ENCODE measurements around the gene NR6A1. TPM values are rescaled to one million over a fixed set of nuclear protein-coding genes. Genes with fewer than 3 reads are reported as not detected.
A peak's percentile ranks its signal among the peaks of the same experiment; 100 is the strongest.
"Not testable (repeated sequence)": the region's sequence is repeated elsewhere in the genome, so short reads cannot be mapped to it uniquely, and the experiment has no call there.

NR6A1 gene
- total RNA-seq, 1 donor from 2014 or later: 0.92 TPM

GRCh38 chr9:124776954-124777648 lies 6.0 kb upstream of the NR6A1 start, which contains the start of gene OLFML2A:
Gene OLFML2A (plus strand): TSS chr9:124777133. CDS start chr9:124777271, 138 bp downstream.
- TF ChIP-seq, protein P1, sequence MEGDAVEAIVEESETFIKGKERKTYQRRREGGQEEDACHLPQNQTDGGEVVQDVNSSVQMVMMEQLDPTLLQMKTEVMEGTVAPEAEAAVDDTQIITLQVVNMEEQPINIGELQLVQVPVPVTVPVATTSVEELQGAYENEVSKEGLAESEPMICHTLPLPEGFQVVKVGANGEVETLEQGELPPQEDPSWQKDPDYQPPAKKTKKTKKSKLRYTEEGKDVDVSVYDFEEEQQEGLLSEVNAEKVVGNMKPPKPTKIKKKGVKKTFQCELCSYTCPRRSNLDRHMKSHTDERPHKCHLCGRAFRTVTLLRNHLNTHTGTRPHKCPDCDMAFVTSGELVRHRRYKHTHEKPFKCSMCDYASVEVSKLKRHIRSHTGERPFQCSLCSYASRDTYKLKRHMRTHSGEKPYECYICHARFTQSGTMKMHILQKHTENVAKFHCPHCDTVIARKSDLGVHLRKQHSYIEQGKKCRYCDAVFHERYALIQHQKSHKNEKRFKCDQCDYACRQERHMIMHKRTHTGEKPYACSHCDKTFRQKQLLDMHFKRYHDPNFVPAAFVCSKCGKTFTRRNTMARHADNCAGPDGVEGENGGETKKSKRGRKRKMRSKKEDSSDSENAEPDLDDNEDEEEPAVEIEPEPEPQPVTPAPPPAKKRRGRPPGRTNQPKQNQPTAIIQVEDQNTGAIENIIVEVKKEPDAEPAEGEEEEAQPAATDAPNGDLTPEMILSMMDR (IDR thresholded peaks at IDR 0.05; ENCODE audit: insufficient read depth, low read length, poor library complexity, severe bottlenecking): peak; percentile 5
- no peak for DNase-seq (ENCODE audit: low read depth)
- H3K36me3 ChIP-seq (ENCODE audit: control insufficient read depth, insufficient read depth, low read length): no peaks in the 10 kb centered on the region
- H3K27me3 ChIP-seq (ENCODE audit: control insufficient read depth, insufficient read depth, low read length): no peaks in the 10 kb centered on the region
- peak within 1 kb of the TSS; percentile 46 for H3K4me3 ChIP-seq (ENCODE audit: low read depth, low read length)

DNA sequence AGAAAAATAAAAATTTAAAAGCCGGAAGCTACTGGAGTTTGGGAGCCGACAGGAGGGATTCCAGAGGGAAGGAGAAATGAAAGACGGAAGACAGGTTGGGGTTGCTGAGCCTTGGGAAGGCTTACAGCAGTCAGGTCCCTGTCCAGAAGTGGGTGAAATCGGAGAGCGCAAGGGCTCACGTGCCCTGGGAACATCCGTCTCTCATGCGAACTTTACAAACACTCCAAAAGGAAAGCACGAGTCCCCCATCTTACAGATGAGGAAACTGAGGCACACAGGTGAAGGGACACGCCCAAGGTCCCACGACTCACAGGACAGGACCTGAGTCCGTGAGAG lies 5.5 kb upstream of the NR6A1 start:
- H3K36me3 ChIP-seq (ENCODE audit: control insufficient read depth, insufficient read depth, low read length): no peaks in the 10 kb centered on the region
- peak overlapping the region; percentile 46 for H3K4me3 ChIP-seq (ENCODE audit: low read depth, low read length)
- TF ChIP-seq, protein P1 (IDR thresholded peaks at IDR 0.05; ENCODE audit: insufficient read depth, low read length, poor library complexity, severe bottlenecking): no peak
- no peaks in the 10 kb centered on the region for H3K27me3 ChIP-seq (ENCODE audit: control insufficient read depth, insufficient read depth, low read length)
- DNase-seq (ENCODE audit: low read depth): no peak

GRCh38 chr9:124774129-124774978 lies 3.2 kb upstream of the NR6A1 start:
- peaks cover 9% of the 10 kb centered on the region for H3K27me3 ChIP-seq (ENCODE audit: control insufficient read depth, insufficient read depth, low read length)
- DNase-seq (ENCODE audit: low read depth): no peak
- H3K36me3 ChIP-seq (ENCODE audit: control insufficient read depth, insufficient read depth, low read length): no peaks in the 10 kb centered on the region
- TF ChIP-seq, protein P1 (IDR thresholded peaks at IDR 0.05; ENCODE audit: insufficient read depth, low read length, poor library complexity, severe bottlenecking): peak; percentile 74
- no peak overlapping the region for H3K4me3 ChIP-seq (ENCODE audit: low read depth, low read length)

- DNase-seq (ENCODE audit: low read depth): no peak
- Histone ChIP-seq H3K27me3 (ENCODE audit: control insufficient read depth, insufficient read depth, low read length) (peaks cover 9% of the 10 kb centered on the region), H3K36me3 (ENCODE audit: control insufficient read depth, insufficient read depth, low read length) (no peaks in the 10 kb centered on the region), H3K4me3 (ENCODE audit: low read depth, low read length) (no peak overlapping the region)
- TF ChIP-seq, protein P1 (IDR thresholded peaks at IDR 0.05; ENCODE audit: insufficient read depth, low read length, poor library complexity, severe bottlenecking): no peak
Measured at GRCh38 chr9:124773473-124774128, 2.5 kb upstream of the NR6A1 start.

DNA sequence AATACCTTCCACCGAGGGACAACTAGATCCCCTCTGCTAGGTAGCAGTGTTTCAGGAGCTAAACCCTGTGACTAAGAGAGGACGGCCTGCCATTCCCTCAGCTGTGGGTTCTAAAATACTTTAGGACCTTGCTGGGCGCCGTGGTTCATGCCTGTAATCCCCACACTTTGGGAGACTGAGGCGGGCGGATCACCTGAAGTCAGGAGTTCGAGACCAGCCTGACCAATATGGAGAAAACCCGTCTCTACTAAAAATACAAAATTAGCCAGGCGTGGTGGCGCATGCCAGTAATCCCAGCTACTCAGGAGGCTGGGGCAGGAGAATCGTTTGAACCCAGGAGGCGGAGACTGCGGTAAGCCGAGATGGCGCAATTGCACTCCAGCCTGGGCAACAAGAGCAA lies 1.8 kb upstream of the NR6A1 start:
- not testable (repeated sequence) for H3K27me3 ChIP-seq (ENCODE audit: control insufficient read depth, insufficient read depth, low read length); DNase-seq (ENCODE audit: low read depth); H3K4me3 ChIP-seq (ENCODE audit: low read depth, low read length); H3K36me3 ChIP-seq (ENCODE audit: control insufficient read depth, insufficient read depth, low read length)
